OCI-LY3 (cell line): ENCODE results near the gene TANGO2.
"Not testable (repeated sequence)": the region's sequence is repeated elsewhere in the genome, so short reads cannot be mapped to it uniquely, and the experiment has no call there.

Source experiments
- H2AFZ ChIP-seq: fragments of 200-600, 300-600 bp; shearing (Covaris generic); 2 replicates; pipeline ENCODE4 v1.6.0; 2014; ENCODE audit warnings: antibody characterized with exemption, low read depth, low read length
- H3K27ac ChIP-seq: fragments of 200-600, 300-600 bp; sonication (generic); 2 replicates; pipeline ENCODE4 v1.5.1; 2014; ENCODE audit warnings: mild to moderate bottlenecking, low read length, moderate library complexity, mixed read lengths
- H3K27me3 ChIP-seq: fragments of 200-600, 300-600 bp; sonication (generic); 2 replicates; pipeline ENCODE4 v1.6.1; 2014; ENCODE audit warnings: low read depth, low read length, mixed read lengths
- H3K36me3 ChIP-seq: fragments of 200-600, 300-600 bp; sonication (generic); replicated peaks from 2 replicates; pipeline ENCODE3; 2014; ENCODE audit warnings: low read depth, low read length, mixed read lengths
- H3K4me1 ChIP-seq: fragments of 300-600, 200-600 bp; sonication (generic); 2 replicates; pipeline ENCODE4 v1.6.1; 2014; ENCODE audit warnings: low read length, mixed read lengths
- H3K4me2 ChIP-seq: fragments of 200-600, 300-600 bp; sonication (generic); 2 replicates; pipeline ENCODE4 v1.6.1; 2014; ENCODE audit warnings: low read length, mixed read lengths
- H3K4me3 ChIP-seq: fragments of 300-600, 200-600 bp; sonication (generic); 2 replicates; pipeline ENCODE4 v1.5.1; 2014; ENCODE audit warnings: antibody characterized with exemption, mild to moderate bottlenecking, low read length, moderate library complexity
- H3K79me2 ChIP-seq: fragments of 300-600, 200-600 bp; shearing (Covaris generic); 2 replicates; pipeline ENCODE4 v1.6.1; 2014; ENCODE audit warnings: mild to moderate bottlenecking, low read length, mixed read lengths
- H3K9ac ChIP-seq: fragments of 300-600, 200-600 bp; shearing (Covaris generic); 2 replicates; pipeline ENCODE4 v1.6.0; 2014; ENCODE audit warnings: mild to moderate bottlenecking, low read length, moderate library complexity
- H3K9me3 ChIP-seq: fragments of 200-600, 300-600 bp; shearing (Covaris generic); 2 replicates; pipeline ENCODE4 v1.6.1; 2014; ENCODE audit warnings: low read length, mixed read lengths; ENCODE audit not compliant: insufficient read depth
- H4K20me1 ChIP-seq: fragments of 200-600, 300-600 bp; sonication (generic); 2 replicates; pipeline ENCODE4 v1.6.1; 2016; ENCODE audit warnings: low read length, mixed read lengths; ENCODE audit not compliant: insufficient read depth
- EZH2phosphoT487 ChIP-seq: fragments of 200-600 bp; shearing (Covaris generic); IDR thresholded peaks from 2 replicates; pipeline ENCODE4 v1.6.1; 2018; ENCODE audit warnings: antibody characterized with exemption, mixed run types, low read depth
- TF ChIP-seq, protein P1 (sequence below): fragments of 200-600, 300-600 bp; sonication (generic); IDR thresholded peaks from 2 replicates; pipeline ENCODE4 v1.5.1; 2014; ENCODE audit warnings: antibody characterized with exemption, low read length, low read depth

Gene TANGO2

DNA sequence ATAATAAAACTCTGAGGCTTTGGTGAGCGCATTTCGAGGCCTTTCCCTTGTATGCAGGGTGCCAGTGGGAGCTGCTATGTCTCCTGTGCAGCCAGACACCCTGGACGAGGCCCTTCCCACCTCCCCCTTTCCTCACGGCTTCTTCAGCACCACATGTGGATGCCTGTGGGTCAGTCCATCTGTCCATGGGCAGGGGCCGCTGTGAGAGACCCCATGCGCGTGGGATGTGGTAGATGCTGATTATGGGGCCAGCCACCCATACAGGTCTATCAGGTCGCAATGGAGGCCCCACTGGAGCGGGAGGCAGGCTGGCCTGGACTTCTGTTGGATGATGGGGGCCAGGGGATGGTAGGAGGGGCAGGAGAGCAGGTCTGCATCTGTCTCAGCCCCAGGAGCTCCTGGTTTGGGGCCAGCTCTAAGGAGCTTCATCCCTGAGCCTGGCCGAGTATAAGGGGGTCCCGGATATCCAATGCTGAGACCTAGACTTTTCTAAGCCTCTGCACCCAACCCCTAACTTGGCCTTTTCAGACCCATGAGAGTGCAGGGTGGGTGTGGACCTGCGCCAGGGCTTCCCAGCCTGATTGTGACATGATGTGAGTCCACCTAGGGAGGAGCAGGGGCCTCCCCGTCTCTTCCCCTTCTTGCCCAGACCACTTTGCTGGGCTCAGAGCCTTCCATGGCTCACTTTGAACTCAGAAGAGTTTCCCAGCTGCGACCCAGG is 45.1 kb downstream of the TANGO2 start:
- H3K4me3 ChIP-seq, result no peak overlapping the region
- no peaks in the 10 kb centered on the region for H3K27me3 ChIP-seq
- H3K9me3 ChIP-seq, result no peaks in the 10 kb centered on the region
- no peak overlapping the region for H2AFZ ChIP-seq
- no peaks in the 10 kb centered on the region for H4K20me1 ChIP-seq
- no peak overlapping the region for H3K9ac ChIP-seq
- no peaks in the 10 kb centered on the region; the same call in 1 of the 2 replicates for H3K4me1 ChIP-seq
- H3K4me2 ChIP-seq, result no peak overlapping the region
- peaks cover 5% of the 10 kb centered on the region for H3K36me3 ChIP-seq
- no peak overlapping the region for H3K27ac ChIP-seq
- TF ChIP-seq EZH2phosphoT487, result no peak
- TF ChIP-seq, protein P1, sequence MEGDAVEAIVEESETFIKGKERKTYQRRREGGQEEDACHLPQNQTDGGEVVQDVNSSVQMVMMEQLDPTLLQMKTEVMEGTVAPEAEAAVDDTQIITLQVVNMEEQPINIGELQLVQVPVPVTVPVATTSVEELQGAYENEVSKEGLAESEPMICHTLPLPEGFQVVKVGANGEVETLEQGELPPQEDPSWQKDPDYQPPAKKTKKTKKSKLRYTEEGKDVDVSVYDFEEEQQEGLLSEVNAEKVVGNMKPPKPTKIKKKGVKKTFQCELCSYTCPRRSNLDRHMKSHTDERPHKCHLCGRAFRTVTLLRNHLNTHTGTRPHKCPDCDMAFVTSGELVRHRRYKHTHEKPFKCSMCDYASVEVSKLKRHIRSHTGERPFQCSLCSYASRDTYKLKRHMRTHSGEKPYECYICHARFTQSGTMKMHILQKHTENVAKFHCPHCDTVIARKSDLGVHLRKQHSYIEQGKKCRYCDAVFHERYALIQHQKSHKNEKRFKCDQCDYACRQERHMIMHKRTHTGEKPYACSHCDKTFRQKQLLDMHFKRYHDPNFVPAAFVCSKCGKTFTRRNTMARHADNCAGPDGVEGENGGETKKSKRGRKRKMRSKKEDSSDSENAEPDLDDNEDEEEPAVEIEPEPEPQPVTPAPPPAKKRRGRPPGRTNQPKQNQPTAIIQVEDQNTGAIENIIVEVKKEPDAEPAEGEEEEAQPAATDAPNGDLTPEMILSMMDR, result no peak
- H3K79me2 ChIP-seq, result no peaks in the 10 kb centered on the region

DNA sequence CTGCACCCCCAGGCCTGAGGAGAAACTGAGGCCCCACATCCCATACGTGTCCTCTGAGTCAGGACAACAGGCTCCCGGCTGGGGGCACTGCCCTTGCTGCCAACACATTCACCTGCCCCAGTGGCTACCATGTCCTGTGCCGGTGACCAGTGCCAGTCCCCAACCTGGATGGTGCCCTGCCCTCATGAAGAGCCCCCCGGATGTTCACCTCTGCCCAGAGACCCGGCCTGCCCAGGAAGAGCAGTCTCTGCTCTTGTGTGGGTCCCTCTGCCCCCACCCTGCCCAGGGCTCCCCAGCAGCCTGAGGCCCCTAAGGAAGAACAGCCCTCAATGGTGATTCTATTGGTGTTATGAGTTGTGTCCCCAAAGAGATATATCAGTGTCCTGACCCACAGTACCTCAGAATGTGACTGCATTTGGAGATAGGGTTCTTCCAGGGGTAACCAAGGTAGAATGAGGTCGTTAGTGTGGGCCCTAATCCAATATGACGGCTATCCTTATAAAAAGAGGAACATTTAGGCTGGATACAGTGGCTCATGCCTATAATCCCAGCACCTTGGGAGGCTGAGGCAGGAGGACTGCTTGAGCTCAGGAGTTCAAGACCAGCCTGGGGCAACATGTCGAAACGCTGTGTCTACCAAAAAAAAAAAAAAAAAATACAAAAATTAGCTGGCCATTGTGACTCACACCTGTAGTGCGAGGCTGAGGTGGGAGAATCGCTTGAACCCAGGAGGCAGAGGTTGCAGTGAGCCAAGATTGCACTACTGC is 45.9 kb downstream of the TANGO2 start:
- H3K4me3 ChIP-seq, result no peak overlapping the region
- no peak overlapping the region for H3K27ac ChIP-seq
- no peaks in the 10 kb centered on the region; the same call in 1 of the 2 replicates for H3K4me1 ChIP-seq
- H4K20me1 ChIP-seq, result no peaks in the 10 kb centered on the region
- no peak overlapping the region for H3K9ac ChIP-seq
- H3K27me3 ChIP-seq, result no peaks in the 10 kb centered on the region
- H3K4me2 ChIP-seq, result no peak overlapping the region
- H2AFZ ChIP-seq, result no peak overlapping the region
- H3K79me2 ChIP-seq, result no peaks in the 10 kb centered on the region
- TF ChIP-seq, protein P1, result no peak
- TF ChIP-seq EZH2phosphoT487, result no peak
- H3K36me3 ChIP-seq, result peaks cover 3% of the 10 kb centered on the region
- H3K9me3 ChIP-seq, result no peaks in the 10 kb centered on the region

DNA sequence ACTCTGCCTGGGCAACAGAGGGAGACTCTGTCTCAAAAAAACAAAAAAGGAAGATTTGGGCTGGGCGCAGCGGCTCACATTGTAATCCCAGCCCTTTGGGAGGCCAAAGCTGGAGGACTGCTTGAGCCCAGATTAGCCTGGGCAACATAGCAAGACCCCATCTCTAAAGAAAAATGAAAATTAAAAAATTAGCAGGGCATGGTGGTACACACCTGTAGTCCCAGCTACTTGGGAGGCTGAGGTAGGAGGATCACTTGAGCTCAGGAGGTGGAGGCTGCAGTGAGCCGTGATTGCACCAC is 46.4 kb downstream of the TANGO2 start:
- not testable (repeated sequence) for H3K4me1 ChIP-seq, H3K27me3 ChIP-seq, H3K9ac ChIP-seq, H3K4me2 ChIP-seq, H3K79me2 ChIP-seq, H3K36me3 ChIP-seq, H3K4me3 ChIP-seq, H4K20me1 ChIP-seq, H3K27ac ChIP-seq, H3K9me3 ChIP-seq, H2AFZ ChIP-seq

DNA sequence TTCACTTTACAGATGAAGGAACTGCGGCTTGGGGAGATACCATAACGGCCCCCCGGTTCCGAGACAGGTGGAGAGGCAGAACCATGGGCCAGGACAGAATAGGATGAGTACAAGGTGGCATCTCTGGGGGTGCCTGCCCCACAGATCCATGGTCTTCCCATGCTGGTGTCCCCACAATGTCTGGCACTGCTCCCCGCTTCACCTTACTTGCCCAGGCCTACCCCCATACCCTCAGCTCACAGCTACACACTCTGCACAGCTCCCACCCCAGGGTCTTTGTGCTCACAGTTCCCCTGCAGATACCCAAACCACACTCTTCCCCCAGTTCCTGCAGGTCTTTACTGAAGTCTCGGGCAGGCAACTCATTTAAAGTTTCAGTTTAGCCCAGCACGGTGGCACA is 47.7 kb downstream of the TANGO2 start:
- no peak overlapping the region for H3K27ac ChIP-seq
- TF ChIP-seq, protein P1, result no peak
- no peak for TF ChIP-seq EZH2phosphoT487
- H3K79me2 ChIP-seq, result no peaks in the 10 kb centered on the region
- H3K4me1 ChIP-seq, result no peaks in the 10 kb centered on the region; the same call in 1 of the 2 replicates
- H4K20me1 ChIP-seq, result no peaks in the 10 kb centered on the region
- H3K36me3 ChIP-seq, result peaks cover 3% of the 10 kb centered on the region
- H3K9me3 ChIP-seq, result no peaks in the 10 kb centered on the region
- H3K4me2 ChIP-seq, result no peak overlapping the region
- H3K4me3 ChIP-seq, result no peak overlapping the region
- H2AFZ ChIP-seq, result no peak overlapping the region
- H3K27me3 ChIP-seq, result no peaks in the 10 kb centered on the region
- H3K9ac ChIP-seq, result no peak overlapping the region
